ENCODE results near the gene FBXL19. TPM values are rescaled to one million over a fixed set of nuclear protein-coding genes. Genes with fewer than 3 reads are reported as not detected.

Gene FBXL19
- total RNA-seq, 6 experiments from 2014 or later = 21.9 to 25.8 (median 23.4) TPM

DNA sequence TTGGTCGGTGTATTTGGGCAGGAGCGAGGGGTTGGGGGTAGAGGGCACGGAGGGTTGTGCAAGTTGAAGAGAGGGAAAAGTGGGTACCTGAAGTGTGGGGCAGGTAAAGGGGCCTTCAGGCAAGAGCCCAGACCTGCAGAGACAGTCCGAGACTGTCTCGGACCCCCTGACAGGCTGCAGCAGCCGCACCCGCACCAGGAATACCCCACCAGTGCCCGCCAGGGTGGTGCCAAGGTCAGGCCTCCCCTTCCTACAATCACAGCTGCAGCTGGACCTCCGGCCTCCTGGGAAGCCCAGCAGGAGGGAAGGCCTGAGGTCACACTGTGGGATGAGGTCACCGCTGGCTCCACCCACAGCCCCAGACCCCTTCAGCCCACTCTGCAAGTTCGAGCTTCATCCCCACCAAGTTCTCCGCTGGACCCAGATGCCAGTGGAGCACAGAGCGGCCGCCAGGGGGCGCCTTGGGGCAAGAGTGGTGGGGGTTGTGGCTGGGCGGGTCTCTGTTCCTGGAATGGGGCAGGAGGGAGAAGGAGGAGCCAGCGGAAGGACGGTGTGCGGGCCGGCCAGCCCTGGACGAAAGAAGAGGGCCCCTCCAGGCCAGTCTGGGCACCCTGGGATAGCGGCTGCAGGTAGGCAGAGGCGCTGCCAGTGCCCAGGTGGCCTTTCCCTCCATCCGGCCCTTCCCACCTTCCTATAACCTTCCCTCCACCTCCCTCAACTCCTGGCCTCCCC lies 61.5 kb downstream of the FBXL19 start, which contains the start of gene HSD3B7:
Gene HSD3B7 (plus strand): TSS at position 539 of the 732 bp plus-strand sequence. CDS start 452 bp downstream, outside the sequence.
- peaks cover 21% of the 10 kb centered on the region for H3K4me1 Mint-ChIP-seq (ENCODE audit: low read depth)
- DNase-seq = peak; percentile 76
- peak; percentile 99 for TF ChIP-seq CTCF (IDR thresholded peaks at IDR 0.05)

DNA sequence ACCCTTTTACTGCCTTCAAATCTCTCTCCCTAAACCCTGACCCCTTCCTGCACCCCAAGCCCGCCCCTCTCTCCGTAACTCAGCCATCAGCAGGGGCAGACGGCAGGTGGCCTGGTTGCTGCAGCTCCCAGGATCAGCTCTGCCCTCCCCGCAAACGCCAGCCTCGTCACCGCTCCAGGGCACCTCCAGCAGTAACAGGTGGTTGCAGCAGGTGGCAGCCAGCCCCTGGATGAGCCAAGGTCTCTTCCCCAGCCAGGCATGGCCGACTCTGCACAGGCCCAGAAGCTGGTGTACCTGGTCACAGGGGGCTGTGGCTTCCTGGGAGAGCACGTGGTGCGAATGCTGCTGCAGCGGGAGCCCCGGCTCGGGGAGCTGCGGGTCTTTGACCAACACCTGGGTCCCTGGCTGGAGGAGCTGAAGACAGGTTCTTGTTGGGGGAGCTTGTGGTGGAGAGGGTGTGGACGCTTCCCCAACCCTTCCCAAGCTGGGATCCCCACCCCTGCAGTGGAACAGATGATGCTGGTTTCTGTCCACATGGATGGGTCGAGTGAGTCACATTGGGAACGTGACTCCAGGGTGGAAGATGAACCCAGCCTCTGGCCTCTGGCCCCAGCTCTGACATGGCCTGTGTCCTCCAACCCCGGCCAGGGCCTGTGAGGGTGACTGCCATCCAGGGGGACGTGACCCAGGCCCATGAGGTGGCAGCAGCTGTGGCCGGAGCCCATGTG lies 62.2 kb downstream of the FBXL19 start:
- peak; percentile 12 for DNase-seq
- Mint-ChIP-seq H3K9me3 (no peaks in the 10 kb centered on the region), H3K4me1 (ENCODE audit: low read depth) (peaks cover 21% of the 10 kb centered on the region), H3K36me3 (ENCODE audit: low read depth) (no peaks in the 10 kb centered on the region), H3K4me3 (peak overlapping the region; percentile 80), H3K27ac (peak overlapping the region; percentile 61), H3K27me3 (ENCODE audit: insufficient read depth) (peaks cover 17% of the 10 kb centered on the region)
- TF ChIP-seq CTCF (IDR thresholded peaks at IDR 0.05) = no peak

More for the DNA sequence above, 61.5 kb downstream of the FBXL19 start, which contains the start of gene HSD3B7:
- peak within 1 kb of the TSS; percentile 61 for H3K27ac Mint-ChIP-seq
- peak within 1 kb of the TSS; percentile 80 for H3K4me3 Mint-ChIP-seq
- H3K36me3 Mint-ChIP-seq (ENCODE audit: low read depth) = no peaks in the 10 kb centered on the region
- H3K27me3 Mint-ChIP-seq (ENCODE audit: insufficient read depth) = peaks cover 17% of the 10 kb centered on the region
- no peaks in the 10 kb centered on the region for H3K9me3 Mint-ChIP-seq

DNA sequence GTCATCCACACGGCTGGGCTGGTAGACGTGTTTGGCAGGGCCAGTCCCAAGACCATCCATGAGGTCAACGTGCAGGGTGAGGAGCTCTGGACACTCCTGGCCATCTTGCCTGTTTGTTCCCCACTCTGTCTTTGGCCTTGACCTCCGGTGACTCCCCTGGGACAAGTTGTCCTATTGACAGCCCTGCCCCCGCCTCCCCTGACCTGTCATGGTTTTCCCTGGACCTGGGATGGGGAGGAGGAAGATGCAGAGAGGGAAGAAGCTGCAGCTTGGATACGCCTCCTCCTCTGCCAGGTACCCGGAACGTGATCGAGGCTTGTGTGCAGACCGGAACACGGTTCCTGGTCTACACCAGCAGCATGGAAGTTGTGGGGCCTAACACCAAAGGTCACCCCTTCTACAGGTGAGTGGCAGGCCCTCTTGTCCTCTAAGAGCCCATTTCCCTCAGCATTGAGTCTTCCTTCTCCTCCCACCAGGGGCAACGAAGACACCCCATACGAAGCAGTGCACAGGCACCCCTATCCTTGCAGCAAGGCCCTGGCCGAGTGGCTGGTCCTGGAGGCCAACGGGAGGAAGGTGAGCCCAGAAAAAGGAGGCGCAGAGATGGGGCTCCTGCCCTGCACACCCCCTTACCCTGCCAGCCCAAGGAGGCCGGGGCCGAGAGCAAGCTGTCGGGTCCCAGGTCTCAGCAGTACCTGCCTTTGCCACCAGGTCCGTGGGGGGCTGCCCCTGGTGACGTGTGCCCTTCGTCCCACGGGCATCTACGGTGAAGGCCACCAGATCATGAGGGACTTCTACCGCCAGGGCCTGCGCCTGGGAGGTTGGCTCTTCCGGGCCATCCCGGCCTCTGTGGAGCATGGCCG lies 63.0 kb downstream of the FBXL19 start:
- Mint-ChIP-seq H3K4me3 (peak overlapping the region; percentile 11; the same call in 1 of the 2 replicates), H3K27ac (peak overlapping the region; percentile 61; the same call in 1 of the 2 replicates), H3K9me3 (no peaks in the 10 kb centered on the region), H3K36me3 (ENCODE audit: low read depth) (0 out of 2 replicates have a peak, but pooled peaks cover 4% of the 10 kb centered on the region), H3K27me3 (ENCODE audit: insufficient read depth) (peaks cover 17% of the 10 kb centered on the region), H3K4me1 (ENCODE audit: low read depth) (peaks cover 21% of the 10 kb centered on the region)
- no peak for DNase-seq
- peak; percentile 45 for TF ChIP-seq CTCF (IDR thresholded peaks at IDR 0.05)

DNA sequence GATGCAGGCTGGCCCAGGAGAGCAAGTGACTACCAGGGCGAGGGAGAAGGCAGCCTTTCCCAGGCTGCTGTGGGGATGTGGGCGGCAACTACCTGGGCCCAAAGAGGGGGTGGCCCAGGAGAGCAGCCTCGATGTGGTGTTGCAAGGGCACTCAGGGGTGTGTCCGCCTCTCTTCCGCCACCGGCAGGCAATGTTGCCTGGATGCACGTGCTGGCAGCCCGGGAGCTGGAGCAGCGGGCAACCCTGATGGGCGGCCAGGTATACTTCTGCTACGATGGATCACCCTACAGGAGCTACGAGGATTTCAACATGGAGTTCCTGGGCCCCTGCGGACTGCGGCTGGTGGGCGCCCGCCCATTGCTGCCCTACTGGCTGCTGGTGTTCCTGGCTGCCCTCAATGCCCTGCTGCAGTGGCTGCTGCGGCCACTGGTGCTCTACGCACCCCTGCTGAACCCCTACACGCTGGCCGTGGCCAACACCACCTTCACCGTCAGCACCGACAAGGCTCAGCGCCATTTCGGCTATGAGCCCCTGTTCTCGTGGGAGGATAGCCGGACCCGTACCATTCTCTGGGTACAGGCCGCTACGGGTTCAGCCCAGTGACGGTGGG lies 64.3 kb downstream of the FBXL19 start:
- no peak for DNase-seq
- Mint-ChIP-seq H3K27ac (no peak overlapping the region), H3K9me3 (no peaks in the 10 kb centered on the region), H3K27me3 (ENCODE audit: insufficient read depth) (peaks cover 12% of the 10 kb centered on the region), H3K36me3 (ENCODE audit: low read depth) (0 out of 2 replicates have a peak, but pooled peaks cover 4% of the 10 kb centered on the region), H3K4me3 (no peak overlapping the region), H3K4me1 (ENCODE audit: low read depth) (peaks cover 19% of the 10 kb centered on the region)
- no peak for TF ChIP-seq CTCF (IDR thresholded peaks at IDR 0.05)

All from HFFc6 (cell line).